ENCODE results near the gene SOCS1. TPM values are rescaled to one million over a fixed set of nuclear protein-coding genes. Genes with fewer than 3 reads are reported as not detected.

SOCS1 gene
- total and polyA plus RNA-seq, 9 of the 15 experiments (the other 6 are each of a cell fraction or from before 2014, with no cell fraction given), result 0.04 to 7.5 (median 2.3) TPM

GRCh38 chr16:11238272-11239202 is 17.5 kb downstream of the SOCS1 start:
- WGBS (ENCODE audit: insufficient coverage, low coverage, missing lambda C conversion rate), result 25% methylated on average over 15 of the region's 15 CpGs
- DNase-seq (ENCODE audit: extremely low read depth in 1 of 4, low spot score in 3 of 4) (peak; percentile 95 to 100 (median 99)), ATAC-seq (peak; percentile 99), FAIRE-seq (peak; percentile 98)
- H3K79me2 ChIP-seq (ENCODE audit: control insufficient read depth, insufficient read depth, low read length), result peaks cover 14% of the 10 kb centered on the region; the same call in 2 of the 3 replicates
- H3K4me1 ChIP-seq (replicated peaks in 1 of 2; ENCODE audit: control insufficient read depth in 2 of 2, insufficient read depth in 2 of 2, low read length in 2 of 2), result peaks cover 45 to 54% of the 10 kb centered on the region in 2 experiments
- no peaks in the 10 kb centered on the region for H3K36me3 ChIP-seq (ENCODE audit: control insufficient read depth, insufficient read depth, low read length)
- H3K9ac ChIP-seq (ENCODE audit: insufficient read depth in 1 of 2, low read depth in 2 of 2, low read length in 2 of 2), result peak overlapping the region; percentile 62 to 72; a peak in 3 of 4 replicates
- ChIA-PET POLR2A (interaction anchor here (0.6 to 1.7 kb wide), 5 partner anchors 9 to 84 kb away, joined by 3 to 13 read pairs (median 5); no protein-coding TSS in a partner anchor), CTCF (ENCODE audit: low intra/inter-chr PET ratio) (interaction anchor here (1.5 kb wide), 1 partner anchor 267 kb away, joined by 4 read pairs; no protein-coding TSS in a partner anchor)
- intact Hi-C loops (cut with micrococcal nuclease), result loop anchor here (2.0 kb wide), 1 partner anchor 134 kb away; no protein-coding TSS in a partner anchor
- H3K9me3 ChIP-seq (replicated peaks; ENCODE audit: control insufficient read depth, insufficient read depth, low read depth, low read length), result no peaks in the 10 kb centered on the region
- H3K27me3 ChIP-seq (ENCODE audit: control insufficient read depth in 2 of 2, insufficient read depth in 2 of 2, low read length in 2 of 2), result no peaks in the 10 kb centered on the region
- in situ Hi-C loops (cut with MboI), result no loop called here
- H3K4me2 ChIP-seq (ENCODE audit: insufficient read depth, low read length), result peak overlapping the region; percentile 87
- peak overlapping the region; percentile 99 for H2AFZ ChIP-seq (ENCODE audit: low read depth, low read length)
- TSS peak; percentile 66 for BruUV-seq (replicated peaks)
- H4K20me1 ChIP-seq (replicated peaks; ENCODE audit: control insufficient read depth, insufficient read depth, low read length), result no peaks in the 10 kb centered on the region; the same call in 1 of the 2 replicates
- H3K9me1 ChIP-seq (ENCODE audit: control insufficient read depth, insufficient read depth, low read length), result no peaks in the 10 kb centered on the region
- peak overlapping the region; percentile 35 for H3K4me3 ChIP-seq
- peak overlapping the region; percentile 72 for H3K27ac ChIP-seq (ENCODE audit: extremely low read depth, low read depth, low read length)
- TF ChIP-seq CREB3L1 (IDR thresholded peaks at IDR 0.05; ENCODE audit: borderline replicate concordance, low read depth) (0 out of 2 replicates have a peak, but pooled peaks have one; percentile 17), ESRRB (CRISPR knock-in tag; IDR thresholded peaks at IDR 0.05; ENCODE audit: borderline replicate concordance) (no peak), CBX1 (IDR thresholded peaks at IDR 0.05; ENCODE audit: low read depth) (0 out of 2 replicates have a peak, but pooled peaks have one; percentile 2), TAF1 (IDR thresholded peaks at IDR 0.05; ENCODE audit: control insufficient read depth, extremely low read depth, insufficient read depth, low read length, severe bottlenecking) (peak; percentile 47), L3MBTL2 (IDR thresholded peaks at IDR 0.05) (peak; percentile 90), USF2 (CRISPR knock-in tag; IDR thresholded peaks at IDR 0.05) (peak; percentile 87), CBX3 (IDR thresholded peaks at IDR 0.05; ENCODE audit: borderline replicate concordance in 1 of 2, low read length in 2 of 2) (no peak), MNT (conservative IDR thresholded peaks at IDR 0.05) (peak; percentile 70 to 83), CBFA2T3 (IDR thresholded peaks at IDR 0.05) (0 out of 2 replicates have a peak, but pooled peaks have one; percentile 15), GABPB1 (CRISPR knock-in tag; IDR thresholded peaks at IDR 0.05) (peak; percentile 42; the same call in 1 of the 2 replicates), MXI1 (IDR thresholded peaks at IDR 0.05; ENCODE audit: low read depth, low read length) (peak; percentile 49; the same call in 1 of the 2 replicates), EP300 (IDR thresholded peaks at IDR 0.05; ENCODE audit: low read length) (0 out of 2 replicates have a peak, but pooled peaks have one; percentile 17), POLR2B (IDR thresholded peaks at IDR 0.05; ENCODE audit: low read depth, partially characterized antibody) (peak; percentile 56), LEF1 (IDR thresholded peaks at IDR 0.05) (0 out of 2 replicates have a peak, but pooled peaks have one; percentile 29), NFYB (IDR thresholded peaks at IDR 0.05; ENCODE audit: extremely low read depth, insufficient read length) (peak; percentile 68), RBM25 (IDR thresholded peaks at IDR 0.05; ENCODE audit: low read depth, low read length, severe bottlenecking) (peak; percentile 57)

Measured in K562 (cell line).